Loucy (cell line): Measurements from ENCODE around the gene HAUS8.
"Not testable (repeated sequence)": the region's sequence is repeated elsewhere in the genome, so short reads cannot be mapped to it uniquely, and the experiment has no call there.

ENCODE experiments used
- H2AFZ ChIP-seq: fragments of 200-600 bp; sonication (generic); 2 replicates; pipeline ENCODE4 v1.6.0; 2016; ENCODE audit warnings: antibody characterized with exemption, mild to moderate bottlenecking, low read length, moderate library complexity
- H3F3A ChIP-seq: fragments of 200-600 bp; 2 replicates; pipeline ENCODE4 v1.6.0; 2016; ENCODE audit warnings: antibody characterized with exemption, low read depth, mild to moderate bottlenecking
- H3K27me3 ChIP-seq: fragments of 200-600 bp; sonication (generic); 2 replicates; pipeline ENCODE4 v1.6.1; 2014; ENCODE audit warnings: low read length, mild to moderate bottlenecking; ENCODE audit not compliant: insufficient read depth, poor library complexity, severe bottlenecking
- H3K36me3 ChIP-seq: fragments of 200-600 bp; sonication (generic); 2 replicates; pipeline ENCODE4 v1.6.1; 2016; ENCODE audit warnings: low read length; ENCODE audit not compliant: insufficient read depth
- H3K4me1 ChIP-seq: fragments of 200-600 bp; sonication (generic); 2 replicates; pipeline ENCODE4 v1.5.1; 2014; ENCODE audit warnings: low read length, mild to moderate bottlenecking; ENCODE audit not compliant: insufficient read depth, poor library complexity, severe bottlenecking
- H3K4me2 ChIP-seq: fragments of 200-600 bp; sonication (generic); 2 replicates; pipeline ENCODE4 v1.6.0; 2014; ENCODE audit warnings: antibody characterized with exemption, low read length, low read depth, mild to moderate bottlenecking; ENCODE audit not compliant: poor library complexity, severe bottlenecking
- H3K4me3 ChIP-seq: fragments of 200-600 bp; sonication (generic); 2 replicates; pipeline ENCODE4 v1.5.1; 2014; ENCODE audit warnings: low read length, mild to moderate bottlenecking, mixed read lengths; ENCODE audit not compliant: poor library complexity, severe bottlenecking
- H3K79me2 ChIP-seq: fragments of 200-600 bp; sonication (generic); 2 replicates; pipeline ENCODE4 v1.6.1; 2014; ENCODE audit warnings: low read length; ENCODE audit not compliant: insufficient read depth
- H3K9ac ChIP-seq: fragments of 200-600 bp; sonication (generic); 2 replicates; pipeline ENCODE4 v1.6.0; 2014; ENCODE audit warnings: mild to moderate bottlenecking, low read depth, low read length, moderate library complexity; ENCODE audit not compliant: poor library complexity, severe bottlenecking
- H3K9me2 ChIP-seq: fragments of 200-600 bp; sonication (generic); replicated peaks from 2 replicates; pipeline ENCODE4 v1.6.1; 2016; ENCODE audit warnings: low read depth, low read length, mixed read lengths
- H3K9me3 ChIP-seq: fragments of 200-600 bp; sonication (generic); 2 replicates; pipeline ENCODE4 v1.6.1; 2014; ENCODE audit warnings: mild to moderate bottlenecking, antibody characterized with exemption, low read length, low read depth; ENCODE audit not compliant: insufficient read depth
- H4K20me1 ChIP-seq: fragments of 200-600 bp; sonication (generic); 2 replicates; pipeline ENCODE4 v1.6.0; 2014; ENCODE audit warnings: antibody characterized with exemption, low read length, mild to moderate bottlenecking; ENCODE audit not compliant: insufficient read depth, poor library complexity, severe bottlenecking
- EZH2phosphoT487 ChIP-seq: fragments of 200-600 bp; IDR thresholded peaks from 2 replicates; pipeline ENCODE4 v1.6.1; 2018; ENCODE audit warnings: antibody characterized with exemption, mild to moderate bottlenecking, moderate library complexity, borderline replicate concordance
- TF ChIP-seq, protein P1 (sequence below): fragments of 200-600 bp; sonication (generic); conservative IDR thresholded peaks from 2 replicates; pipeline ENCODE4 v1.5.1; 2014; ENCODE audit warnings: mild to moderate bottlenecking, antibody characterized with exemption, low read length

HAUS8 gene

GRCh38 chr19:17020823-17021222 is 54.4 kb downstream of the HAUS8 start:
- no peaks in the 10 kb centered on the region for H3K27me3 ChIP-seq
- peaks cover 7% of the 10 kb centered on the region; the same call in 1 of the 2 replicates for H3K9me3 ChIP-seq
- no peak overlapping the region for H3K9ac ChIP-seq
- no peak overlapping the region for H2AFZ ChIP-seq
- H4K20me1 ChIP-seq, result no peaks in the 10 kb centered on the region
- no peak overlapping the region for H3K4me3 ChIP-seq
- no peaks in the 10 kb centered on the region for H3K79me2 ChIP-seq
- H3F3A ChIP-seq, result no peaks in the 10 kb centered on the region
- no peaks in the 10 kb centered on the region for H3K36me3 ChIP-seq
- no peak overlapping the region for H3K4me2 ChIP-seq
- H3K4me1 ChIP-seq, result no peaks in the 10 kb centered on the region
- no peaks in the 10 kb centered on the region for H3K9me2 ChIP-seq
- TF ChIP-seq EZH2phosphoT487, result no peak
- TF ChIP-seq, protein P1, sequence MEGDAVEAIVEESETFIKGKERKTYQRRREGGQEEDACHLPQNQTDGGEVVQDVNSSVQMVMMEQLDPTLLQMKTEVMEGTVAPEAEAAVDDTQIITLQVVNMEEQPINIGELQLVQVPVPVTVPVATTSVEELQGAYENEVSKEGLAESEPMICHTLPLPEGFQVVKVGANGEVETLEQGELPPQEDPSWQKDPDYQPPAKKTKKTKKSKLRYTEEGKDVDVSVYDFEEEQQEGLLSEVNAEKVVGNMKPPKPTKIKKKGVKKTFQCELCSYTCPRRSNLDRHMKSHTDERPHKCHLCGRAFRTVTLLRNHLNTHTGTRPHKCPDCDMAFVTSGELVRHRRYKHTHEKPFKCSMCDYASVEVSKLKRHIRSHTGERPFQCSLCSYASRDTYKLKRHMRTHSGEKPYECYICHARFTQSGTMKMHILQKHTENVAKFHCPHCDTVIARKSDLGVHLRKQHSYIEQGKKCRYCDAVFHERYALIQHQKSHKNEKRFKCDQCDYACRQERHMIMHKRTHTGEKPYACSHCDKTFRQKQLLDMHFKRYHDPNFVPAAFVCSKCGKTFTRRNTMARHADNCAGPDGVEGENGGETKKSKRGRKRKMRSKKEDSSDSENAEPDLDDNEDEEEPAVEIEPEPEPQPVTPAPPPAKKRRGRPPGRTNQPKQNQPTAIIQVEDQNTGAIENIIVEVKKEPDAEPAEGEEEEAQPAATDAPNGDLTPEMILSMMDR, result no peak

GRCh38 chr19:17020385-17020784 is 54.9 kb downstream of the HAUS8 start:
- Histone ChIP-seq H3K79me2 (no peaks in the 10 kb centered on the region), H3K4me1 (no peaks in the 10 kb centered on the region), H3F3A (no peaks in the 10 kb centered on the region), H3K9me2 (no peaks in the 10 kb centered on the region), H4K20me1 (no peaks in the 10 kb centered on the region), H3K9me3 (peaks cover 7% of the 10 kb centered on the region; the same call in 1 of the 2 replicates), H3K27me3 (no peaks in the 10 kb centered on the region), H3K9ac (no peak overlapping the region), H2AFZ (no peak overlapping the region), H3K36me3 (no peaks in the 10 kb centered on the region), H3K4me3 (no peak overlapping the region), H3K4me2 (no peak overlapping the region)
- TF ChIP-seq, protein P1, result no peak
- no peak for TF ChIP-seq EZH2phosphoT487

GRCh38 chr19:17014212-17014861 is 60.9 kb downstream of the HAUS8 start:
- H3K4me1 ChIP-seq, H3K4me3 ChIP-seq, H3K4me2 ChIP-seq, H3K9me3 ChIP-seq, H3K9ac ChIP-seq, H2AFZ ChIP-seq, H3K36me3 ChIP-seq, H4K20me1 ChIP-seq, H3K9me2 ChIP-seq, H3K79me2 ChIP-seq, H3K27me3 ChIP-seq, H3F3A ChIP-seq: not testable (repeated sequence)

DNA sequence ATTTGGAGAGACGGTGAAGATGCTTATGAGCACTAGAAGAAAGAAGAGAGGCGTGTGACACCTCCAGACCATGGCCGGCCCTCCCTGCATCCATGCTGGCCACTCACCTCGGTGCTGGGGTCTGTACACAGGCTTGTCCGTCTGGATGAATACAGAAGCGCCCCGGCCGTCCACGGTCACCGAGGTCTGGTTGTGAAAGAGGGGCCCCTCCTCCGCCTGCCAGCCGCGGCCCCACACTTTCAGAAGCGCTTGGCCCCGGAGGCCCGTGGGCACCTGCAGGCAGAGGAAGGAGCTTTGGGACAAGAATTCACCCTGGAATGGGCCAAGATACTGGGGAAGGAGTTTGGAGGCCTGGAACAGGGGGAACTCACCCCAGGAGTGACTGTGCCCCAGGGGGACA is 63.8 kb downstream of the HAUS8 start:
- H3F3A ChIP-seq, result no peaks in the 10 kb centered on the region
- no peak overlapping the region for H2AFZ ChIP-seq
- H3K4me2 ChIP-seq, result no peak overlapping the region
- H4K20me1 ChIP-seq, result no peaks in the 10 kb centered on the region
- H3K4me3 ChIP-seq, result no peak overlapping the region
- no peaks in the 10 kb centered on the region for H3K4me1 ChIP-seq
- no peak overlapping the region for H3K9ac ChIP-seq
- TF ChIP-seq, protein P1, result no peak
- TF ChIP-seq EZH2phosphoT487, result no peak
- H3K27me3 ChIP-seq, result no peaks in the 10 kb centered on the region
- H3K9me3 ChIP-seq, result no peaks in the 10 kb centered on the region
- H3K79me2 ChIP-seq, result no peaks in the 10 kb centered on the region
- H3K36me3 ChIP-seq, result no peaks in the 10 kb centered on the region
- no peaks in the 10 kb centered on the region for H3K9me2 ChIP-seq
